Bronchial epithelial cell (primary cell): Measurements from ENCODE around the gene FLT3LG. TPM values are rescaled to one million over a fixed set of nuclear protein-coding genes. Genes with fewer than 3 reads are reported as not detected.

Source experiments
- DNase-seq: peaks from one replicate; pipeline ENCODE4 v3.0.0-alpha.2; 2010; ENCODE audit warnings: low read depth
- FAIRE-seq: peaks from 2 replicates; lab custom pipeline; 2011; peaks lifted over from hg19 to GRCh38; lab: Jason Lieb, UNC
- H3K27me3 ChIP-seq: 2 replicates; pipeline ENCODE4 v1.5.1; 2011; ENCODE audit warnings: low read length; ENCODE audit not compliant: control insufficient read depth, insufficient read depth
- H3K36me3 ChIP-seq: 2 replicates; pipeline ENCODE4 v1.5.1; 2011; ENCODE audit warnings: low read length; ENCODE audit not compliant: control insufficient read depth, insufficient read depth
- H3K4me3 ChIP-seq: 2 replicates; pipeline ENCODE4 v1.5.1; 2011; ENCODE audit warnings: mild to moderate bottlenecking, low read depth, low read length, control low read depth
- total RNA-seq: library from RNA; depleted of rRNA; stranded (reverse); fragments of >200 nt; gene quantifications from 2 replicates; pipeline ENCODE4 v1.2.1, GENCODE V29; 2014
- TF ChIP-seq, protein P1 (sequence below): IDR thresholded peaks from 2 replicates; pipeline ENCODE4 v1.5.1; 2011; ENCODE audit warnings: mild to moderate bottlenecking, moderate library complexity, low read length, control low read depth, inconsistent platforms; ENCODE audit not compliant: insufficient read depth, severe bottlenecking

FLT3LG gene
- total RNA-seq, 1 donor from 2014 or later, result not detected

DNA sequence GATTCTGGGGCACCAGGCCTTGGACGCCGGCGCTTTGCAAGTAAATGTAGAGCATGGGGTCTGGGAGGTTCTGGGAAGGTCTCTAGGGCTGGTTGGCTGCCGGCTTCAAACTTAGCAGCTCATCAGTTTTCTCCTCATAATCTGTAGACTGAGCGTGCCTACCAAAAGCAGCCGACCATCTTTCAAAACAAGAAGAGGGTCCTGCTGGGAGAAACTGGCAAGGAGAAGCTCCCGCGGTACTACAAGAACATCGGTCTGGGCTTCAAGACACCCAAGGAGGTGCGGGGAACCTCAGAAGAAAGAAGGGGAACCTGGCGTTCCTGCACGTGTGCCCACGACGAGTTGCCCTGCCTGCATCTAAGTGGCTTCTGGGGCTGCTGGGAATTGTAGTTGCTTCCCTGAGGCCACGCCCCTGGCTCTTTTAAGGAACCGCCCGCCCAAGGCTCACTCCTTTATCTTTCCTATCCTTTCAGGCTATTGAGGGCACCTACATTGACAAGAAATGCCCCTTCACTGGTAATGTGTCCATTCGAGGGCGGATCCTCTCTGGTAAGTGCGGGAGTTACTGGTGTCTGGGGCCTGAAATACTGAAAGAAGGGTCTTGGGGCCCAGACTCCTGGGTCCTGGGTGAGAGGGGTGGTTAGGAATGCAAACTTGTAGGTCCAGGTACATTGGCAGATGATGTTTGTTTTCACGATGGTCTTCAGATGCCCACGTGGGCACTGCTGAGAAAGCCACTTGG lies 23.2 kb downstream of the FLT3LG start:
- H3K4me3 ChIP-seq, result peak overlapping the region; percentile 78
- peak; percentile 45 for DNase-seq

DNA sequence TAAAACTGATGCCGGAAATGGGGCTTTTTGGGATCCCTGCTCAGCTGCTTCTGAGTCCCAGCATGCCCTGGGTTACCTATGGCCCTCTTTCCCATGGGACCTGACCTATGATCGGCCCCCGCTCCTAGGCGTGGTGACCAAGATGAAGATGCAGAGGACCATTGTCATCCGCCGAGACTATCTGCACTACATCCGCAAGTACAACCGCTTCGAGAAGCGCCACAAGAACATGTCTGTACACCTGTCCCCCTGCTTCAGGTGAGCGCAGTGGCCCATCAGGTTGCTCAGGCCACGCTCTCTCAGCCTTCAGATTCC lies 23.7 kb downstream of the FLT3LG start:
- peaks cover 24% of the 10 kb centered on the region for H3K36me3 ChIP-seq
- H3K4me3 ChIP-seq, result peak overlapping the region; percentile 78
- FAIRE-seq (no peak), DNase-seq (no peak)
- TF ChIP-seq, protein P1, sequence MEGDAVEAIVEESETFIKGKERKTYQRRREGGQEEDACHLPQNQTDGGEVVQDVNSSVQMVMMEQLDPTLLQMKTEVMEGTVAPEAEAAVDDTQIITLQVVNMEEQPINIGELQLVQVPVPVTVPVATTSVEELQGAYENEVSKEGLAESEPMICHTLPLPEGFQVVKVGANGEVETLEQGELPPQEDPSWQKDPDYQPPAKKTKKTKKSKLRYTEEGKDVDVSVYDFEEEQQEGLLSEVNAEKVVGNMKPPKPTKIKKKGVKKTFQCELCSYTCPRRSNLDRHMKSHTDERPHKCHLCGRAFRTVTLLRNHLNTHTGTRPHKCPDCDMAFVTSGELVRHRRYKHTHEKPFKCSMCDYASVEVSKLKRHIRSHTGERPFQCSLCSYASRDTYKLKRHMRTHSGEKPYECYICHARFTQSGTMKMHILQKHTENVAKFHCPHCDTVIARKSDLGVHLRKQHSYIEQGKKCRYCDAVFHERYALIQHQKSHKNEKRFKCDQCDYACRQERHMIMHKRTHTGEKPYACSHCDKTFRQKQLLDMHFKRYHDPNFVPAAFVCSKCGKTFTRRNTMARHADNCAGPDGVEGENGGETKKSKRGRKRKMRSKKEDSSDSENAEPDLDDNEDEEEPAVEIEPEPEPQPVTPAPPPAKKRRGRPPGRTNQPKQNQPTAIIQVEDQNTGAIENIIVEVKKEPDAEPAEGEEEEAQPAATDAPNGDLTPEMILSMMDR, result no peak
- H3K27me3 ChIP-seq, result no peaks in the 10 kb centered on the region

More for the DNA sequence above, 23.2 kb downstream of the FLT3LG start:
- TF ChIP-seq, protein P1, result no peak
- no peak for FAIRE-seq
- H3K36me3 ChIP-seq, result peaks cover 24% of the 10 kb centered on the region
- no peaks in the 10 kb centered on the region for H3K27me3 ChIP-seq

DNA sequence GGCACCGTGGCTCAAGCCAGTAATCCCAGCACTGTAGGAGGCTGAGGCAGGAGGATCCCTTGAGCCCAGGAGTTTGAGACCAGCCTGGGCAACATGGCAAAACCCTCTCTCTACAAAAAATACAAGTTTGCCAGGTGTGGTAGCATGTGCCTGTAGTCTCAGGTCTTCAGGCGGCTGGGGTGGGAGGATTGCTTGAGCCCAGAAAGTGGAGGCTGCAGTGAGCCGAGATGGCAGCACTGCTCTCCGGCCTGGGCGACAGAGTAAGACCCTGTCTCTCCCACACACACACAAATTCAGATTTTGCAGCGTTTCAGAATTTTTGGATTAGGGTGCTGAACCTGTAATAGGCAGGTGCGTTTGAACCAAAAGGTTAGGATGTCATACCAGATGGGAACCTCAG lies 24.5 kb downstream of the FLT3LG start:
- peaks cover 24% of the 10 kb centered on the region for H3K36me3 ChIP-seq
- TF ChIP-seq, protein P1, result no peak
- no peak overlapping the region for H3K4me3 ChIP-seq
- DNase-seq (no peak), FAIRE-seq (no peak)
- no peaks in the 10 kb centered on the region for H3K27me3 ChIP-seq

DNA sequence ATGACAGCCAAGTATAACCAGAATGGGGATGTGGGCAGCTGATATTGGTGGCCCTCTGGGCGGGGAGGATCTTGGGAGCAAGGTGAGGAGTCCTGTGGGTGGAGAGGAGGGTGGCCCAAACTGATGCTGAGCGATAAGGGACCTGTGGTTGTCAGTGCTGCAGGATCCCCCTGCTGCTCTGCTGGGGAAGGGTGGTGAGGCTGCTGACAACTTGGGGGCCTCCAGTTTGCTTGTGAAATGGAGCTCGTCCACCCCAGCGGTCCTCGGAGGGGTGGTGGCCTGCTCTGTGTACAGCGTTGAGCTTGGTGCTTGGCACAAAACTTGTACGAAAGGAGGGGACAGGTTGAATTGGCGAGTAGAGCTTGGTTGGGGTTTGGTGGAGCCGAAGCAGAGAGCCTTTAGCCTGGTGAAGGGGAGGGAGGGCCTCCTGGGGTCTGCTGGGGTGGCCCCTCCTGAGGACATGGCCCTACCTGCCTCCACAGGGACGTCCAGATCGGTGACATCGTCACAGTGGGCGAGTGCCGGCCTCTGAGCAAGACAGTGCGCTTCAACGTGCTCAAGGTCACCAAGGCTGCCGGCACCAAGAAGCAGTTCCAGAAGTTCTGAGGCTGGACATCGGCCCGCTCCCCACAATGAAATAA lies 25.1 kb downstream of the FLT3LG start:
- TF ChIP-seq, protein P1, result no peak
- Histone ChIP-seq H3K4me3 (no peak overlapping the region), H3K27me3 (no peaks in the 10 kb centered on the region), H3K36me3 (peaks cover 24% of the 10 kb centered on the region)
- DNase-seq (no peak), FAIRE-seq (no peak)

DNA sequence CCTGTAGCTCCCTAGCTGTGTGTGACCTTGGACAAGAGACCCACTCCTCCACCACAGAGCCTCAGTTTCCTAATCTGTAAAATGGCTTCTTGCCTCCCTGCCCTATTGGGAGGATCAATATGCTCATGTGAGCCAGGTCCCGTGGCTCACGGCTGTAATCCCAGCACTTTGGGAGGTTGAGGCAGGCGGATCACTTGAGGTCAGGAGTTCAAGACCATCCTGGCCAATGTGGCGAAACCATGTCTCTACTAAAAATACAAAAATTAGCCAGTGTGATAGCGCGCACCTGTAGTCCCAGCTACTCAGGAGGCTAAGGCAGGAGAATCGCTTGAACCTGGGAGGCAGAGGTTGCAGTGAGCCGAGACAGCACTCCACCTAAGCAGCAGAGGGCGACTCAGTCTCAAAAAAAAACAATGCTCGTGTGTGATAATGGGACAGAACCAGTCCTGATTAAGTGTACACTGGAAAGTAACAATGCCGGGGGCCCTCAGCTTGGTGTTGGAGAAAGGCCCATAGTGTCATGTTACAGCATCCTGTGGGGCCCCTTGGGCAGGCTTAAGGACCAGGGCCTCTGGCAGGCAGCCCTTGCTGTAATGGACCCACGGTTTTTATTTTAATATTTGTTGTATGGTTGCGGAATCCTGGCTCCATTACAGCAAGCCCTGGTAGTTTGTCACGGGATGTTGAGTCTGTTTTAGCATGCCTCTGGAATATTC lies 29.0 kb downstream of the FLT3LG start:
- DNase-seq (peak; percentile 59), FAIRE-seq (no peak)
- no peaks in the 10 kb centered on the region for H3K27me3 ChIP-seq
- TF ChIP-seq, protein P1, result peak; percentile 66
- peaks cover 16% of the 10 kb centered on the region for H3K36me3 ChIP-seq
- no peak overlapping the region for H3K4me3 ChIP-seq
